ENCODE results near the gene CATSPERZ.

The CATSPERZ gene

DNA sequence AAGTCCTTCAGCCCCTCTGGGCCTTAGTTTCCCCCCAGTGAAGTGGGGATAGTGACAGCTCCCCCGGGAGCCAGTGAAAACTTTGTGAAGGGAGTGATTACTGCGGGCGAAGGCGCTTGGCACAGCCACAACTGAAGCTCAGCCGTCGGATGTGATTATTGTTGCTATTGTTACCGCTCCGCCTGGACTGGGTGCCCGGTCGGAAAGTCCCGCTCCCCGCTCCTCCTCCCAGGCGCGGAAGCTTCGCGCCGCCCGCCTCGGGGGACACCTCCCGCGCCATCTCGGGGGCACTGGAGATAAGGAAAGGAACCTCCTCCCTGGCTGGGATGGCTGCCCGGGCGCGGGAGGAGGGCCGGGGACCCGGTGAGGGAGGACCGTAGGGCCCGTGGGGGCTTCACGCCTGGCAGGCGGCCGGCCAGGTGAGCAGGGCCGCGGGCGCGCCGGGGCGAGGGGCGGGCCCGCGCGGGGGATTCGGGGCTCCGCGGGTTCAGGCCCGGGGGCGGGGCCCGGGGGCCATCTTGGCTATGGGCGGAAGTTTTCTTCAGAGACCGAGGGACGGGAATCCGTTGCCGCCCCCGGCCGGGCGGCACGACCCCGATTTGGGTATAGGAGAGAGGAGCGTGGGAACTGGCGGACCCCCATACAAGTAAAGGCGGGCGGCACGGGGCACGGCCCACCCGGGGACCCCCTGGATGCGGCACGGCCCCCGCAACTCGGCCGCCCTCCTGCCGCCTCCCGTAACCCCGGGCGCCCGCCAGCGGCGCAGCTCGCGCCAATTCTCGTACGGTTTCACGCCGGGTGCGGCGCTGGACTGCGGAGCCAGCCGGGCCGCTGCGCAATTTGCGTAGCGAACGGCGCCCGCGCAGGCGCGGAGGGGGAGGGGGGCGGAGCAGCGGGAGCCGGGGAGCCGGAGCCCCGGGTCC, 14.9 kb upstream of the CATSPERZ start, which contains the start of gene GPR137:
TSS of gene GPR137 (plus strand) at position 887 of the 923 bp plus-strand sequence. CDS start 677 bp downstream, outside the sequence.
- peak; percentile 91 for DNase-seq (ENCODE audit: low read depth, low spot score)

DNA sequence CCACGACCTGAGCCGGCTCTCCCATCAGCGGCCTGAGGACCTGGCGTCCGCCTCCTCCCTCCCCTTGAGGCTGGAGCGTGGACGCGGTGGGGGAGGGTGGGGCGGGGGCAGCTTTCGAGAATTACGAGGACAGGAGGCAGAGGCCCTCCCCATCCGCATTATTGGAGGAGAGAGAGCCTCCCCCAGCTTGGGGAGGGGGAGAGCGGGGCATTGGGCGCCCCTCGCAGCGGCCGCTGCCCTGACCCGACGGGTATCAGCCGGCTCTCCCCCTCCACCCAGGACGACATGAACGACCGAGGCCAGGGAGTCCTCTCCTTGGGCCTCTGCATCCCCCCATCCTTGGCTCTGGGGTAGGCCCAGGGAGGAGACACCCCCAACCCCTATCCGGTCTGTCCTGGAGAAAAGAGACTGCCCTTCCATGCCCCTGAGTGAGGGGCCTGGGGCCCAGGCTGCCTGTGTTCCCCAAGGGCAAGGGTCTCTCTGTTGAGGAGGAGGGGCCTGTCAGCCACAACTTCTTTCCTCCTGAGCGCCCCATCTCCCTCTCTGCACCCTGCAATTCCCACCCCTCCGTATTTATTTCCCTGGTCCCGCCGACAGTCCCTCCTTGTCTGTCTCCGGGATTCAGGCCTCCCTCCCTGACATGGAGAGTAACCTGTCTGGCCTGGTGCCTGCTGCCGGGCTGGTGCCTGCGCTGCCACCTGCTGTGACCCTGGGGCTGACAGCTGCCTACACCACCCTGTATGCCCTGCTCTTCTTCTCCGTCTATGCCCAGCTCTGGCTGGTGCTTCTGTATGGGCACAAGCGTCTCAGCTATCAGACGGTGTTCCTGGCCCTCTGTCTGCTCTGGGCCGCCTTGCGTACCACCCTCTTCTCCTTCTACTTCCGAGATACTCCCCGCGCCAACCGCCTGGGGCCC, 14.0 kb upstream of the CATSPERZ start:
- DNase-seq (ENCODE audit: low read depth, low spot score), result no peak

DNA sequence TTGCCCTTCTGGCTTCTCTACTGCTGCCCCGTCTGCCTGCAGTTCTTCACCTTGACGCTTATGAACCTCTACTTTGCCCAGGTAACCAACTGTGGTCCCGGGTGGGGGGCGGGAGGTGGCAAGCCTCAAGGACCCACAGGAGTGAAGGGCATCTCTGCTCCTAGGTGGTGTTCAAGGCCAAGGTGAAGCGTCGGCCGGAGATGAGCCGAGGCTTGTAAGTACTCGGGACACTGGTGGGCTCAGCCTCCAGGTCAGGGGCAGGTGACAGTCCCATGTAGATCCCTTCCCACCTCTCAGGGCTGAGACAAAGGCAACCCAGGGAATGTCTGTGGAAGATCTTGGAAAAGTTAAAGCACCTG, 13.4 kb upstream of the CATSPERZ start:
- no peak for DNase-seq (ENCODE audit: low read depth, low spot score)

DNA sequence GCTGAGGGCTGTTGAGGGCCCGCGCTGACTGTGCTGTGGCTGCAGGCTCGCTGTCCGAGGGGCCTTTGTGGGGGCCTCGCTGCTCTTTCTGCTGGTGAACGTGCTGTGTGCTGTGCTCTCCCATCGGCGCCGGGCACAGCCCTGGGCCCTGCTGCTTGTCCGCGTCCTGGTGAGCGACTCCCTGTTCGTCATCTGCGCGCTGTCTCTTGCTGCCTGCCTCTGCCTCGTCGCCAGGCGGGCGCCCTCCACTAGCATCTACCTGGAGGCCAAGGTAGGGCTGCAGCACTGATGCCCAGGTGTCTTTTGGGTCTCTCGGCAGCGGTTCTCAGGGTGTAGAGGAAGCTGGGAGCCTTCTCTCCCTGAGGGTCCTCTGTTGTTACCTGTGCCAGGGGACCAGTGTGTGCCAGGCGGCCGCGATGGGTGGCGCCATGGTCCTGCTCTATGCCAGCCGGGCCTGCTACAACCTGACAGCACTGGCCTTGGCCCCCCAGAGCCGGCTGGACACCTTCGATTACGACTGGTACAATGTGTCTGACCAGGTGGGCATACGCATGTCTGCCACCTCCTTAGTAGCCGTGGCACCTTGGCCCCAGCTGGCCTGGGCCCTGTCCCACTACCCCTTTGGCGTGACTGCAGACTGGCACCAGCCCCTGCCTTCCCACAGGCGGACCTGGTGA, 12.3 kb upstream of the CATSPERZ start:
- DNase-seq (ENCODE audit: low read depth, low spot score), result no peak

DNA sequence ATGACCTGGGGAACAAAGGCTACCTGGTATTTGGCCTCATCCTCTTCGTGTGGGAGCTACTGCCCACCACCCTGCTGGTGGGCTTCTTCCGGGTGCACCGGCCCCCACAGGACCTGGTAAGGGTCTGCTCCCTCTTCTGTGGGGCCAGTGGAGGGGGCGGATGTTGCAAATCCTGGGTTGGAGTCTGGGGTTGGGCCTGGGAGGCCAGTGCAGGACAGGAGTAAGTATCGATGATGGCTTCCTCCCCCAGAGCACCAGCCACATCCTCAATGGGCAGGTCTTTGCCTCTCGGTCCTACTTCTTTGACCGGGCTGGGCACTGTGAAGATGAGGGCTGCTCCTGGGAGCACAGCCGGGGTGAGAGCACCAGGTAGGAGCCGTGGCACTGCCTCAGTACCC, 11.8 kb upstream of the CATSPERZ start:
- no peak for DNase-seq (ENCODE audit: low read depth, low spot score)

DNA sequence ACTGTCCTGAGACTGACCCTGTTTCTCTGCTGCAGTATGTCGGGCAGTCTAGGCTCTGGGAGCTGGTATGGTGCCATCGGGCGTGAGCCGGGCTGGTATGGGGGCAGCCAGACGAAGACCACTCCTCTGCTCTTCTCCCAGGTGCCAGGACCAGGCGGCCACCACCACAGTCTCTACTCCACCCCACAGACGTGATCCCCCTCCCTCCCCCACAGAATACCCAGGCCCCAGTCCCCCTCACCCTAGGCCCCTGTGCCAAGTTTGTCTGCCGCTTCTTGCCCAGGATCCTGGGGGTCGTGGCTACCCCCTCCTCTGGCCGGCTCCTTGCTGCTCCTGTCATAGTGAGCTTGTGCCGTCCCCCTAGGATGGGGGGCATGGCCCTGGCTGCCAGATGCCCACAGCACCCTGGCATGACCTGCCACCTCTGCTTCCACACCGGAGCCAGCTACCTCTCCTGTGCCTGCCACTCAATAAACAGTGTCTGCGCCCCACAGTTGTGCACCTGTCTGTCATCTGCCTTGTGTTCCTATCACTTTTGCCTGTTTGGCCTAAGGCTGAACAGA, 11.1 kb upstream of the CATSPERZ start:
- DNase-seq (ENCODE audit: low read depth, low spot score), result no peak

DNA sequence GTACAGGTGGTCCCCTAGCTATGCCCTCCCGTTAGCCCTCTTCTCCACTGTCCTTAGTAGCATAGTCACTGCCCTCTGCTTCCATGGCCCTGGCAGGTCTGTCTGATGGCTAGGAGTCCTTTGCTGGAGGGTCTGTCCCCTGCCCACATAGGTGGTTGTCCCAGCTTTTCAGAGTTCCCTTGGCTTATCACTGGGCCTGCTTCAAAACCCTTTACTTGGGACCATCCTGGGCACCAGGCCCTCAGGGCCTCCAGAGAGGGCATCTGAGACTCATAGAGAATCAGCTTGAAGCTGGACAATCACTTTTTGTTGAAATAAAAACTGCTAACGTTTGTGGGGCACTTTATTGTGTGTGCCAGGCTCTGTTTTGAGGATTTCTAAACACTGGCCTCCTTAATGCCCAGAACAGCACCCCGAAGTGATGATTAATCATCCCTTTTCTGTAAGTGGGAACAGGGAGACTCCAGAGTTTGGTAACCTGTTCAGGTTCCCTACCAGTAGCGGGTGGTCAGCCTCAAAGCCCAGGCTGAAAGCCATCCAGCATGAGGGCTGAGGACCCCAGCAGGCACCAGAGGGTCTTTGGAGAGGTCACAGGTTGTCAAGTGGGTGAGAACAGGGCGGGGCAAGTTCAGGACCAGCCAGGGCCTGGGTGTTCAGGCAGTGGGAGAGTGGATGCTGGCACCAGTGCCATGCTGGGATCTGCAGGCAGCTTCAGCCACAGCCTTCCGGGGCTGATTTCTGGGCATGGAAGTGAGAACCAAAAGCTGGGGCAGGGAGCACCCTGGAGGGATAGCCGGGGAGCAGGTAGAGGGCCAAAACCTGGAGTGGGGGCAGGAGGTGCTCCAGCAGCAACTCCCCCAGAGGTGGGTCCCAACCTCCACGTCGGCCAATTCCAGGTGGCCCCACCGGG, 9.6 kb upstream of the CATSPERZ start:
- no peak for DNase-seq (ENCODE audit: low read depth, low spot score)

DNA sequence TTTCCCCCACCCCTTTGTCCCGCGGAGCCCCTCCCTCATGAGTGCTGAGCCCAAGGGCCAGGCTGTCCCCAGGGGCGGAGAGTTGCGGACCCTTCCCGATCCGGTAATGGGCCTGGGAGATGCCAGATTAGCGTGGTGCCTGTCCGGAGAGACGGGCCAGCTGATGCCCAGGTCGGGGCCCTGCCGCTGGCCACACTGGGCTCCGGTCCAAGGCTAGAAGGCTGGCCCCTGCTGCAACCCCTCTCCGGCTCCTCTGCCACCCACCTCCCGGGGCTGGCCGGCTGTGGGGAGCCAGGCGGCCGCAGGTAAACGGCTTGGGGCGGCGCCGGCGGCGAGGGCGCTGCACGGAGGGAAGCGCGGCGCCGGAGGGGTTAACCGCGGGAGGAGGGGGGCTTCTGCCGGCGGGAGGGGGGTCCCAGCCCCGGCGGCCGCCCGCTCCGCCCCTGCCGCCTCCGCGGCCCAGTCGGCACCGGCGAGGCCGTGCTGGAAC, 8.9 kb upstream of the CATSPERZ start, which contains the start of gene KCNK4:
TSS of gene KCNK4 (plus strand) at position 41 of the 490 bp plus-strand sequence. CDS start 1,717 bp downstream, outside the sequence.
- DNase-seq (ENCODE audit: low read depth, low spot score), result no peak

DNA sequence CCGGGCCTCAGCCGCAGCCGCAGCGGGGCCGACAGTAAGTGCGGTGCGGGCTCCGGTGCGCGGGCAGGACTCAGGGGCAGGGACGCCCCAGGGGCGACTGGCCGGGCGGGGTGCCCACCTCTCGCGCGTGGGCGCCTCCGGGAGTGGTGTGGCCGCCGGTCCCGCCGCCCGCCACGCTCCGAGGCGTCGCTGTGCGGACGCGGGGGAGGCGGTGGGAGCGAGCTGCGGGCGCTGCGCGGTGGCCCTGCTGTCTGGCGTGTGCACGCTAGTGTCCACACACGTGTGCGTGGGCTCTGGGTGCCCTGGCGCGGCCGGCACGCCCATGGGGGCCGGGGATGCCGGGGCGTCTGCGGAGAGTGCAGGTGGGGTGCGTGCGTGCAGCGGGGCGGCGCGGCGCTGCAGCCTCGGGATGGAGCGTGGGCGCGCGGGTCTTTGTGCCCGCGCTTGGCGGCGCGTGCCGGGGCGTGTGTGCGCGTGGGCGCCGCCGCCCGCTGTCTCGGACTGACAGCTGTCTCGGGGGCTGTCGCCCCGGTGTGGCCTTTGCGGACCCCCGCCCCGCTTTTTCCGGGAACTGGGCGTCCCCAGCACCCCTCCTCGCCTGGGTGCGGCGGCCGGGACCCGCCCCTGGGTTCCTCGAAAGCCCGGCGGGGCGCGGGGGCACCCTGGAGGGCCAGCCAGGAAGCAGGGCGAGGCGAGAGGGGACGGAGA, 8.3 kb upstream of the CATSPERZ start:
- DNase-seq (ENCODE audit: low read depth, low spot score), result no peak

DNA sequence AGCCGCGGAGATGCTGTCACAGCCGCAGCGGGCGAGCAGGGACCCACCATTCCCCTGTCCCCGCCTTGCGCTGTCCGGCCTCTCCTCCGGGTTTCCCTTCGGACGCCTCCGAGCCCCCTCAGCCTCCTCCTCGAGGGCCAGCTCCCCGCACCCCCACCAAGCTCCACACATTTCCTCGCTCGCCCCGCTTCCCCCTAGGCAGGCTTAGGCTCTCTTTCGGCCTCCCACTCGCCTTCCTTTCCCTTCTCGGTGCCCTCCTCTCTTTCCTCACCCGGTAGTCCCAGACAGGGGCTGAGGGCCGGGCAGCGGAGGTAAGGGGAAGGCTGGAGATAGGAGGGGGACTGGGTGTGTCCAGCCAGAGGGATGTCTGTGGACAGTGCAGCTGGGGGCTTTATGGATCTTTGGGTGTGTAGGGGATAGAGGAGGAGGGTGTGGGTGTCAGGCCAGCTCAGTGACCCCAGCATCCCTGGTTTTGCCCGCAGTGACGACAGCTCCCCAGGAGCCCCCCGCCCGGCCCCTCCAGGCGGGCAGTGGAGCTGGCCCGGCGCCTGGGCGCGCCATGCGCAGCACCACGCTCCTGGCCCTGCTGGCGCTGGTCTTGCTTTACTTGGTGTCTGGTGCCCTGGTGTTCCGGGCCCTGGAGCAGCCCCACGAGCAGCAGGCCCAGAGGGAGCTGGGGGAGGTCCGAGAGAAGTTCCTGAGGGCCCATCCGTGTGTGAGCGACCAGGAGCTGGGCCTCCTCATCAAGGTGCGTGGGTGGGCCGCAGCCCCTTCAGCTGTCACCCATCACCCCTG, 7.5 kb upstream of the CATSPERZ start:
- no peak for DNase-seq (ENCODE audit: low read depth, low spot score)

DNA sequence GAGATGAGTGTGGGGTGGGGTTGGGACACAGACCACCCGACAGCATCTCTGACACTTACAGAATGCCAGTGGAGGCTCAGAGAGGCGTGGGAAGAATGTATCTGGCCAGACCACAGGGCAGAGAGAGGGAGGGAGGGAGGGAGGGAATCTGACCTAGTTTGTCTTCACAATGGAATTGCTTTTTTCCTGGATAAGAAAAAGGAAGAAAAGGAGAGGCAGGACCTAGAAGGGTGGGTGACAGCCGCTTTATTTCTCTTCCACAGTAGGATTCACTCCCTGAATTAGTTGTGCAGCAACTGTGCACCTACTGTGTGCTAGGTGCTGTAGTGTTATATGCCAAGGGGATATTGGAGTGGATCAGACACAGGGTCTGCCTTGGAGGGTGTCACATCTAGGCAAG, 5.4 kb upstream of the CATSPERZ start:
- DNase-seq (ENCODE audit: low read depth, low spot score), result peak; percentile 62

DNA sequence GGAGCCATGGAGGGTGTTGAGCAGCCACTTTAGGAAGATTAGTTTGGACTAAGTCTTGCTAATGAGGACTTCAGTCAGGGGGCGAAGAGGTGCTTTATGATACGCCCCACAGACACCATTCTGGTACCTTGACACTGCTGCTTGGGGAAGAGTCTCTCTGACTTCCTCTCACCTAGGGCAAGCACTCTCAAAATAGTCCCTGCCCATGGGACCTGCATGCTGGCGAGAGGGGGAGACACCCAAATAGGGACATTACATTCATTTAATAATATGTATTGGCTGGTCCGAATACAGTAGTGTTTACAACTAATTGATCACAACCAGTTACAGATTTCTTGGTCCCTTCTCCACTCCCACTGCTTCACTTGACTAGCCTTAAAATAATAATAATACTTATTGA, 4.4 kb upstream of the CATSPERZ start:
- no peak for DNase-seq (ENCODE audit: low read depth, low spot score)

DNA sequence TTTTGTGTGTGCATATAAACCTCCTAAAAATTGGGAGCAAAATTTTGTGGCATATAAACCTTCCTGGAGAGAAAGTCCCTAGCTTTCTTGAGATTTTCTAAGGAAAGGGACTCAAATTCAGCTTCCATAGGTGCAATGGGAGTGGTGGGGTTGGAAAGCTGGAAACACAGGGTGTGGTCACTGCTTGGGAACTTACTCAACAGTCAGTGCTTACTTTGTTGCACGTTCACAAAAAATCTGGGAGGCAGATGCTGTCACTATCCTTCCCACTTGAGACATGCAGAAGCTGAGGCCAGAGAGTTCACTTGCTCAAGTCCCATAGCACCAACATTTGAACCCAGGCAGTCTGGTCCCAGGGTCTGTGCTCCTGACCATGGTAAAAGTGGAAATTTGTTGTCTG, 3.9 kb upstream of the CATSPERZ start:
- DNase-seq (ENCODE audit: low read depth, low spot score), result no peak

DNA sequence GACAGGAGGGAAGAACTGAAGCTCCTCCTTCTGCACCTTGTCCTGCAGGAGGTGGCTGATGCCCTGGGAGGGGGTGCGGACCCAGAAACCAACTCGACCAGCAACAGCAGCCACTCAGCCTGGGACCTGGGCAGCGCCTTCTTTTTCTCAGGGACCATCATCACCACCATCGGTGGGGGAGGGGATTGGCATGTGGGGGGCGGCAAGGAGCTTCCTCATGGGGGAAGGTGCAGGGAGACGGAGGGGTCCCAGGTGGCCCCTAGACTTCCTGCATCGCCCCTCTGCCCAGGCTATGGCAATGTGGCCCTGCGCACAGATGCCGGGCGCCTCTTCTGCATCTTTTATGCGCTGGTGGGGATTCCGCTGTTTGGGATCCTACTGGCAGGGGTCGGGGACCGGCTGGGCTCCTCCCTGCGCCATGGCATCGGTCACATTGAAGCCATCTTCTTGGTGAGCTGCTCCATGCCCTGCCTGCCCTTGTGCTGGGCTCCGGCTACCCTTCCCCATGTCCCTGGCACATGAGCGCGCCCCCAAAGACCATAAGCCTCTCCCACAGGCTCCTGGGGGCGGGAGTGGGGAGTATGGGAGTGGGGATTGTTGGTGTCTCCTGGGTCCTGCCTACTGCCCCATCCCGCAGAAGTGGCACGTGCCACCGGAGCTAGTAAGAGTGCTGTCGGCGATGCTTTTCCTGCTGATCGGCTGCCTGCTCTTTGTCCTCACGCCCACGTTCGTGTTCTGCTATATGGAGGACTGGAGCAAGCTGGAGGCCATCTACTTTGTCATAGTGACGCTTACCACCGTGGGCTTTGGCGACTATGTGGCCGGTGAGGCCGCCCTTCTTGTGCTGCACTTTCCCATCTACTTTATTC, 3.1 kb upstream of the CATSPERZ start:
- DNase-seq (ENCODE audit: low read depth, low spot score), result no peak

DNA sequence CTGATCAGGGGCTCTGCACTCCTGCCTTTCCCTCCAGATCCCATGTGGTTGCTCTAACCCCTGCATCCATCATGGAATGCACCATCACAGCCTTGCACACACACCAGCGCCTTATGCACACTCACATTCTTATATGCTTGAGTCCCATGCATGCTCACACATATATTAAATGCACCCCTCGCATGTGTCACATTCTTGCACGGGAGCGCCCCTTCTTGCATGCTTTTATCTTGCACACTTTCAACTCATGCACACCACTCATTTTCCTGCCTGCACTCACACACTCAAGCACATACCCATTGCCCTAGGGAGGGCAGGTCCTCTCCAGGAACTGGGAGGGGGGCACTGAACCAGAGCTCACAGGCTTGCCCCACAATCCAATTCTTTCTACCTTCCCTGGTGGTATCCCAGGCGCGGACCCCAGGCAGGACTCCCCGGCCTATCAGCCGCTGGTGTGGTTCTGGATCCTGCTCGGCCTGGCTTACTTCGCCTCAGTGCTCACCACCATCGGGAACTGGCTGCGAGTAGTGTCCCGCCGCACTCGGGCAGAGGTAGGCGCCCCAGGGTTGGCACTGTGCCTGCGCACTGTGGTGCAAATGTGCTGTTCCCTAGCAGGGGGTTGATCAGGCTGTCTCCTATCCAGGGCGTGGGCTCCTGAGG, 2.3 kb upstream of the CATSPERZ start:
- DNase-seq (ENCODE audit: low read depth, low spot score), result no peak

DNA sequence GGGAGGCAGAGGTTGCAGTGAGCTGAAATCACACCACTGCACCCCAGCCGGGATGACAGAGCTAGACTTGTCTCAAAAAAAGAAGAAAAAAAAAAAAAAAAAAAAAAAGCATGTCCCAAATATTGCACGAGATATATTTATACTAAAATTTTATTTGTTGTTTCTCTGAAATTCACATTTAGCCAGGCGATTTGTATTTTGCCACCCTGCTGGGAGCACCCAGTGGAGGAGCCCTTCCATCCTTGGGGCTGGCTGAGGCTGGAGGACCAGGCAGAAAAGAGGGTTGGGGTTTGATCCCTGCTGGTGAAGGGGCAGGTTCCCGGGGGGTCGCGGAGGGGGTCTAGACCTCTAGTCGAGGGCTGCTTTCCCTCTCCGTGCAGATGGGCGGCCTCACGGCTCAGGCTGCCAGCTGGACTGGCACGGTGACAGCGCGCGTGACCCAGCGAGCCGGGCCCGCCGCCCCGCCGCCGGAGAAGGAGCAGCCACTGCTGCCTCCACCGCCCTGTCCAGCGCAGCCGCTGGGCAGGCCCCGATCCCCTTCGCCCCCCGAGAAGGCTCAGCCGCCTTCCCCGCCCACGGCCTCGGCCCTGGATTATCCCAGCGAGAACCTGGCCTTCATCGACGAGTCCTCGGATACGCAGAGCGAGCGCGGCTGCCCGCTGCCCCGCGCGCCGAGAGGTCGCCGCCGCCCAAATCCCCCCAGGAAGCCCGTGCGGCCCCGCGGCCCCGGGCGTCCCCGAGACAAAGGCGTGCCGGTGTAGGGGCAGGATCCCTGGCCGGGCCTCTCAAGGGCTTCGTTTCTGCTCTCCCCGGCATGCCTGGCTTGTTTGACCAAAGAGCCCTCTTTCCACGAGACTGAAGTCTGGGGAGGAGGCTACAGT, 952 bp upstream of the CATSPERZ start:
- DNase-seq (ENCODE audit: low read depth, low spot score), result peak; percentile 63

Measured in astrocyte of the hippocampus (primary cell).